Thyroid gland (tissue), 4 donors: Measurements from ENCODE around the gene ADAMTS14.

Source experiments
- CTCF ChIP-seq, 6 experiments: fragments of 200-600 bp in 3 of 6; fragments of 450-650 bp in 3 of 6; sonication (generic) in 3 of 6; IDR thresholded peaks; one replicate each; pipeline ENCODE4 v1.5.1; 2016 to 2019; ENCODE audit warnings: antibody characterized with exemption in 6 of 6, mild to moderate bottlenecking in 2 of 6, inconsistent platforms in 1 of 6, moderate library complexity in 1 of 6
- POLR2A ChIP-seq, 2 donors: fragments of 450-650 bp; IDR thresholded peaks; one replicate each; pipeline ENCODE4 v1.6.1; 2017; ENCODE audit warnings: antibody characterized with exemption in 2 of 2, mild to moderate bottlenecking in 2 of 2, moderate library complexity in 1 of 2

- no peak for TF ChIP-seq CTCF (IDR thresholded peaks at IDR 0.05)
- no peak for TF ChIP-seq POLR2A (IDR thresholded peaks at IDR 0.05)
Measured at GRCh38 chr10:70672165-70673042, at the start of gene ADAMTS14.
